Measurements from ENCODE around the gene CAPN14. TPM values are rescaled to one million over a fixed set of nuclear protein-coding genes. Genes with fewer than 3 reads are reported as not detected.
A peak's percentile ranks its signal among the peaks of the same experiment; 100 is the strongest.

Gene CAPN14
- total RNA-seq, 1 experiment from 2014 or later = 0.05 TPM

DNA sequence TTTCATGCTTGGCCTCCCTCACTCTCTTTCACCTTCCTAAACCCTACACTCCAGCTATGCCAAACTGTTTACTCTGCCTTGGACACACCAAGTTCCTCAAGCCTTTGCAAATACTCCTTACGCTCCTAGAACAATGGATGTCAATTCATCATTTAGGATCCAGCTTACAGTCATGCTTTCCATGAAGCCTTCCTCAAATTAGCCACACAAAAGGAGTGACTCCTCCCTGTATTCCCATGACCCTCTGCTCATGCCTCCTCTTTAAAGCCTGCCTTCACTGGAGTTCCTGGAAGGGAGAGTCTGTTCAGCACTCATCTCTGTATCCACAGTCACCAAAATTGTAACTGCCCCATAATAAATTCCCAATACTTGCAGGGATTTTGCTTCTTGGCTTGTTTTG, 15.9 kb upstream of the CAPN14 start:
- DNase-seq (ENCODE audit: low read depth, low spot score) (no peak), ATAC-seq (no peak)
- intact Hi-C loops (cut with micrococcal nuclease; ENCODE audit: unreplicated experiment) (loop anchor here (10.0 kb wide), 1 partner anchor 292 kb away; no protein-coding TSS in a partner anchor), in situ Hi-C loops (cut with HindIII; ENCODE audit: low pct_unique_long_range_greater_than_20kb, low sequenced_read_pairs) (no loop called here)
- Histone ChIP-seq H3K9me3 (ENCODE audit: control insufficient read depth, insufficient read depth, low read depth, low read length) (no peaks in the 10 kb centered on the region), H3K27ac (ENCODE audit: low read length) (no peak overlapping the region), H3K4me3 (ENCODE audit: low read depth in 2 of 2, low read length in 2 of 2) (peak overlapping the region in 1 of 2 experiments; percentile 65; a peak in 1 of 4 replicates), H3K27me3 (ENCODE audit: control insufficient read depth, insufficient read depth, low read length) (peaks cover 14% of the 10 kb centered on the region), H3K4me1 (ENCODE audit: control insufficient read depth, insufficient read depth, low read length) (no peaks in the 10 kb centered on the region), H3K36me3 (ENCODE audit: control insufficient read depth, insufficient read depth, low read length) (no peaks in the 10 kb centered on the region)
- ChIA-PET CTCF (interaction anchor here (0.7 kb wide), 1 partner anchor 1069 kb away, joined by 4 read pairs; no protein-coding TSS in a partner anchor), POLR2A (interaction anchor here (0.5 kb wide), 1 partner anchor 17 kb away, joined by 5 read pairs; no protein-coding TSS in a partner anchor)
- no TSS peak for BruUV-seq (replicated peaks)
- TF ChIP-seq POLR2AphosphoS5 (IDR thresholded peaks at IDR 0.05; ENCODE audit: low read depth, low read length) = no peak

DNA sequence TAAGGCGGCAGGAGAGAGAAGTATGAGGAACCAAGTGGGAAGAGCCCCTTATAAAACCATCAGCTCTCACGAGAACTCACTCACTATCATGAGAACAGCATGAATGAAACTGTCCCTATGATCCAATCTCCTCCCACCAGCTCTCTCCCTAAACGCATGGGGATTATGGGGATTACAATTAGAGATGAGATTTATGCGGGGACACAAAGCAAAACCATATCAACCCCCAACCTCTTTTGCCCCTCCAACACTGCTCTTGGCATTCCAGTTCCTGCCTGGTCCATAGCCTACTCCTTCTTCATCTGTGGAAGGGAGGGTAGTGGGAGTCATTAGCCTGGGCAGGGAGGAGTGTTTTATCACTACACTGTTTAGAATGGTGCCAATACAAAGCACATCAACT, 15.3 kb upstream of the CAPN14 start:
- intact Hi-C loops (cut with micrococcal nuclease; ENCODE audit: unreplicated experiment) (loop anchor here (10.0 kb wide), 1 partner anchor 292 kb away; no protein-coding TSS in a partner anchor), in situ Hi-C loops (cut with HindIII; ENCODE audit: low pct_unique_long_range_greater_than_20kb, low sequenced_read_pairs) (no loop called here)
- ChIA-PET CTCF (no interaction called here), POLR2A (no interaction called here)
- BruUV-seq (replicated peaks) = no TSS peak
- no peaks in the 10 kb centered on the region for H3K9me3 ChIP-seq (ENCODE audit: control insufficient read depth, insufficient read depth, low read depth, low read length)
- H3K27ac ChIP-seq (ENCODE audit: low read length) = no peak overlapping the region
- no peaks in the 10 kb centered on the region for H3K36me3 ChIP-seq (ENCODE audit: control insufficient read depth, insufficient read depth, low read length)
- no peak overlapping the region for H3K4me3 ChIP-seq (ENCODE audit: low read depth in 2 of 2, low read length in 2 of 2)
- peaks cover 14% of the 10 kb centered on the region for H3K27me3 ChIP-seq (ENCODE audit: control insufficient read depth, insufficient read depth, low read length)
- TF ChIP-seq, protein P1, sequence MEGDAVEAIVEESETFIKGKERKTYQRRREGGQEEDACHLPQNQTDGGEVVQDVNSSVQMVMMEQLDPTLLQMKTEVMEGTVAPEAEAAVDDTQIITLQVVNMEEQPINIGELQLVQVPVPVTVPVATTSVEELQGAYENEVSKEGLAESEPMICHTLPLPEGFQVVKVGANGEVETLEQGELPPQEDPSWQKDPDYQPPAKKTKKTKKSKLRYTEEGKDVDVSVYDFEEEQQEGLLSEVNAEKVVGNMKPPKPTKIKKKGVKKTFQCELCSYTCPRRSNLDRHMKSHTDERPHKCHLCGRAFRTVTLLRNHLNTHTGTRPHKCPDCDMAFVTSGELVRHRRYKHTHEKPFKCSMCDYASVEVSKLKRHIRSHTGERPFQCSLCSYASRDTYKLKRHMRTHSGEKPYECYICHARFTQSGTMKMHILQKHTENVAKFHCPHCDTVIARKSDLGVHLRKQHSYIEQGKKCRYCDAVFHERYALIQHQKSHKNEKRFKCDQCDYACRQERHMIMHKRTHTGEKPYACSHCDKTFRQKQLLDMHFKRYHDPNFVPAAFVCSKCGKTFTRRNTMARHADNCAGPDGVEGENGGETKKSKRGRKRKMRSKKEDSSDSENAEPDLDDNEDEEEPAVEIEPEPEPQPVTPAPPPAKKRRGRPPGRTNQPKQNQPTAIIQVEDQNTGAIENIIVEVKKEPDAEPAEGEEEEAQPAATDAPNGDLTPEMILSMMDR (IDR thresholded peaks at IDR 0.05) = no peak
- ATAC-seq (no peak), DNase-seq (ENCODE audit: low read depth, low spot score) (no peak)
- H3K4me1 ChIP-seq (ENCODE audit: control insufficient read depth, insufficient read depth, low read length) = no peaks in the 10 kb centered on the region

DNA sequence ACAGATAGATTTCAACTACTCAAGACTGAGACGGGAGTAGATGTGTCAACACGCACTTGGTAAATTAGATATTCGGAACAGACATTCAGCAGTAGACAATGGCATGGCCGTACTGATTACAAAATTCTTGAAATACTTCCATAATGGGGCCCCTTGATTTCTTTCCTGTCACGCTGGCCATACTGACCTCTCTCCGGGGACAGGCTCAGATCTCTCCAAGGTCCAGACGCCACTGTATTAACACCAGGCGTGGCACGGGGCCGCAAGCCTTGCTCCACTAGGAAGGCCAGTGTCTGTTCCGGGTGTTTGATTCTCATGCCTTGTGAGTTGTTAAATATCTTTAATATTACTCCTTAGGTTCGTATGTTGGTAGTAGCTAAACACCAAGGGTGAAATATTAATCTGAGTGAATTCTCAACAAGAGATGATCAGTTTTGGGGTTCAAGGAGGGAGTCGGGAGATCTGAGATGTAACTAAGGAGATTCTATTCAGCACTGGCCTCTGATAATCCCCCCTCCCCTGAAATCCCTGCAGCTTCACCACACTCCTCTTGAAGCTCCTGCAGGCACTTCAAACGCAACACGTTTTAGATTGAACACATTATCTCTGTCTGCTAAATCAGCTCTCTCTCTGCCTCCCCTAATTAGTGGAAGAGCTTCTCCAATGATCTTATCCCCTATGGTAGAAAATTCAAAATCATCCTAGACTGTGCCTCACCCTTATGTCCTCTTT, 14.4 kb upstream of the CAPN14 start:
- H3K36me3 ChIP-seq (ENCODE audit: control insufficient read depth, insufficient read depth, low read length) = no peaks in the 10 kb centered on the region
- POLR2A ChIA-PET = no interaction called here
- DNase-seq (ENCODE audit: low read depth, low spot score) = no peak
- no peak for ATAC-seq
- H3K4me1 ChIP-seq (ENCODE audit: control insufficient read depth, insufficient read depth, low read length) = no peaks in the 10 kb centered on the region
- BruUV-seq (replicated peaks) = no TSS peak
- in situ Hi-C loops (cut with HindIII; ENCODE audit: low pct_unique_long_range_greater_than_20kb, low sequenced_read_pairs) (no loop called here), intact Hi-C loops (cut with micrococcal nuclease; ENCODE audit: unreplicated experiment) (loop anchor here (10.0 kb wide), 1 partner anchor 293 kb away; no protein-coding TSS in a partner anchor)
- peaks cover 14% of the 10 kb centered on the region for H3K27me3 ChIP-seq (ENCODE audit: control insufficient read depth, insufficient read depth, low read length)
- CTCF ChIA-PET = no interaction called here
- H3K4me3 ChIP-seq (ENCODE audit: low read depth in 2 of 2, low read length in 2 of 2) = no peak overlapping the region
- no peaks in the 10 kb centered on the region for H3K9me3 ChIP-seq (ENCODE audit: control insufficient read depth, insufficient read depth, low read depth, low read length)
- no peak overlapping the region for H3K27ac ChIP-seq (ENCODE audit: low read length)
- TF ChIP-seq SIN3A (IDR thresholded peaks at IDR 0.05; ENCODE audit: borderline replicate concordance, insufficient read depth, low read depth, low read length) (no peak), TCF7L2 (IDR thresholded peaks at IDR 0.05; ENCODE audit: low read depth, low read length) (no peak), POLR2AphosphoS5 (IDR thresholded peaks at IDR 0.05; ENCODE audit: low read depth, low read length) (no peak)
- TF ChIP-seq, protein P2, sequence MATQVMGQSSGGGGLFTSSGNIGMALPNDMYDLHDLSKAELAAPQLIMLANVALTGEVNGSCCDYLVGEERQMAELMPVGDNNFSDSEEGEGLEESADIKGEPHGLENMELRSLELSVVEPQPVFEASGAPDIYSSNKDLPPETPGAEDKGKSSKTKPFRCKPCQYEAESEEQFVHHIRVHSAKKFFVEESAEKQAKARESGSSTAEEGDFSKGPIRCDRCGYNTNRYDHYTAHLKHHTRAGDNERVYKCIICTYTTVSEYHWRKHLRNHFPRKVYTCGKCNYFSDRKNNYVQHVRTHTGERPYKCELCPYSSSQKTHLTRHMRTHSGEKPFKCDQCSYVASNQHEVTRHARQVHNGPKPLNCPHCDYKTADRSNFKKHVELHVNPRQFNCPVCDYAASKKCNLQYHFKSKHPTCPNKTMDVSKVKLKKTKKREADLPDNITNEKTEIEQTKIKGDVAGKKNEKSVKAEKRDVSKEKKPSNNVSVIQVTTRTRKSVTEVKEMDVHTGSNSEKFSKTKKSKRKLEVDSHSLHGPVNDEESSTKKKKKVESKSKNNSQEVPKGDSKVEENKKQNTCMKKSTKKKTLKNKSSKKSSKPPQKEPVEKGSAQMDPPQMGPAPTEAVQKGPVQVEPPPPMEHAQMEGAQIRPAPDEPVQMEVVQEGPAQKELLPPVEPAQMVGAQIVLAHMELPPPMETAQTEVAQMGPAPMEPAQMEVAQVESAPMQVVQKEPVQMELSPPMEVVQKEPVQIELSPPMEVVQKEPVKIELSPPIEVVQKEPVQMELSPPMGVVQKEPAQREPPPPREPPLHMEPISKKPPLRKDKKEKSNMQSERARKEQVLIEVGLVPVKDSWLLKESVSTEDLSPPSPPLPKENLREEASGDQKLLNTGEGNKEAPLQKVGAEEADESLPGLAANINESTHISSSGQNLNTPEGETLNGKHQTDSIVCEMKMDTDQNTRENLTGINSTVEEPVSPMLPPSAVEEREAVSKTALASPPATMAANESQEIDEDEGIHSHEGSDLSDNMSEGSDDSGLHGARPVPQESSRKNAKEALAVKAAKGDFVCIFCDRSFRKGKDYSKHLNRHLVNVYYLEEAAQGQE (IDR thresholded peaks at IDR 0.05; ENCODE audit: insufficient read depth in 1 of 2, low read depth in 2 of 2, low read length in 1 of 2) = no peak
- TF ChIP-seq, protein P1 (IDR thresholded peaks at IDR 0.05) = no peak

Data from Panc1 (cell line).